Activated CD8-positive, alpha-beta memory T cell treated with anti-CD3 and anti-CD28 coated beads, Interleukin-2, amount 50 U/mL, for 4 hours (primary cell): Measurements from ENCODE around the gene COG4.

Experiments used
- DNase-seq: peaks from one replicate; pipeline ENCODE4 v3.0.0-alpha.2; 2020

Gene COG4

GRCh38 chr16:70526403-70526802, 3.0 kb upstream of the COG4 start:
- no peak for DNase-seq

- DNase-seq: peak; percentile 14
These were observed 1.1 kb upstream of the COG4 start for GRCh38 chr16:70524399-70524825.

- DNase-seq: no peak
These were observed 517 bp upstream of the COG4 start, which contains the start of gene SF3B3 for GRCh38 chr16:70523743-70524398. Gene SF3B3, plus strand, starts transcription at chr16:70523816. Its CDS starts 2,841 bp downstream, at chr16:70526657.

GRCh38 chr16:70522216-70523075, 908 bp downstream of the COG4 start:
- DNase-seq: no peak

- no peak for DNase-seq
These were observed 2.6 kb downstream of the COG4 start for GRCh38 chr16:70520612-70521297.

- no peak for DNase-seq
These were observed 10.9 kb downstream of the COG4 start for GRCh38 chr16:70512456-70512855.

GRCh38 chr16:70511833-70512232, 11.5 kb downstream of the COG4 start:
- no peak for DNase-seq

- no peak for DNase-seq
These were observed 13.1 kb downstream of the COG4 start for GRCh38 chr16:70510216-70510615.

- no peak for DNase-seq
These were observed 14.6 kb downstream of the COG4 start for GRCh38 chr16:70508752-70509151.

- DNase-seq: no peak
These were observed 26.8 kb downstream of the COG4 start for GRCh38 chr16:70496513-70496912.

GRCh38 chr16:70495425-70496182, 27.8 kb downstream of the COG4 start:
- no peak for DNase-seq

GRCh38 chr16:70494777-70495176, 28.6 kb downstream of the COG4 start:
- no peak for DNase-seq

- DNase-seq: no peak
These were observed 29.1 kb downstream of the COG4 start for GRCh38 chr16:70494202-70494770.

GRCh38 chr16:70493802-70494201, 29.6 kb downstream of the COG4 start:
- no peak for DNase-seq

- no peak for DNase-seq
These were observed 33.1 kb downstream of the COG4 start for GRCh38 chr16:70490261-70490660.

- no peak for DNase-seq
These were observed 38.5 kb downstream of the COG4 start for GRCh38 chr16:70484867-70485266.

GRCh38 chr16:70483426-70483825, 39.9 kb downstream of the COG4 start:
- no peak for DNase-seq

- DNase-seq: no peak
These were observed 40.7 kb downstream of the COG4 start for GRCh38 chr16:70482624-70483023.

- DNase-seq: no peak
These were observed 41.3 kb downstream of the COG4 start for GRCh38 chr16:70481929-70482536.

GRCh38 chr16:70480127-70481105, 42.9 kb downstream of the COG4 start:
- DNase-seq: no peak

- DNase-seq: no peak
These were observed 44.4 kb downstream of the COG4 start for GRCh38 chr16:70478912-70479341.
